Lower leg skin (tissue), 4 donors: ENCODE data around the gene FRAS1. TPM values are rescaled to one million over a fixed set of nuclear protein-coding genes. Genes with fewer than 3 reads are reported as not detected.
"Not testable (repeated sequence)": the region's sequence is repeated elsewhere in the genome, so short reads cannot be mapped to it uniquely, and the experiment has no call there.

Experiments used
- DNase-seq, 2 donors: peaks; one replicate each; pipeline ENCODE4 v3.0.0-alpha.2; 2019; ENCODE audit warnings: low spot score in 2 of 2
- H3K4me3 ChIP-seq: fragments of 200-600 bp; sonication (generic); 2 replicates; pipeline ENCODE4 v1.5.1; 2017; ENCODE audit warnings: mild to moderate bottlenecking, low read depth; ENCODE audit not compliant: poor library complexity, severe bottlenecking
- POLR2A ChIP-seq, 2 donors: fragments of 450-650 bp; IDR thresholded peaks; one replicate each; pipeline ENCODE4 v1.6.1; 2016 to 2017; ENCODE audit warnings: antibody characterized with exemption in 2 of 2, mild to moderate bottlenecking in 1 of 2, moderate library complexity in 1 of 2
- WGBS, 2 donors: methylation state at CpG; one replicate each; pipeline ENCODE4 v1.1.5; 2018; 5-methylcytosine and 5-hydroxymethylcytosine counted together
- intact Hi-C: fragments of 100-400 bp; cut with DNase I; formaldehyde crosslinking; loops from one replicate; pipeline ENCODE4 v1.15.0; 2023; ENCODE audit warnings: low total_unique reads
- total RNA-seq, 4 donors: library from RNA; depleted of rRNA; stranded (reverse); fragments of >200 nt; gene quantifications; one replicate each; pipeline ENCODE4 v1.1.0, GENCODE V29; 2016
- TF ChIP-seq, protein P1 (sequence below), 3 donors: fragments of 450-650 bp; IDR thresholded peaks; one replicate each; pipeline ENCODE4 v1.5.1; 2016; ENCODE audit warnings: antibody characterized with exemption in 3 of 3, mild to moderate bottlenecking in 3 of 3, moderate library complexity in 2 of 3

The FRAS1 gene
- total RNA-seq, 4 donors from 2014 or later, result 0.83 to 5.3 (median 3.0) TPM

DNA sequence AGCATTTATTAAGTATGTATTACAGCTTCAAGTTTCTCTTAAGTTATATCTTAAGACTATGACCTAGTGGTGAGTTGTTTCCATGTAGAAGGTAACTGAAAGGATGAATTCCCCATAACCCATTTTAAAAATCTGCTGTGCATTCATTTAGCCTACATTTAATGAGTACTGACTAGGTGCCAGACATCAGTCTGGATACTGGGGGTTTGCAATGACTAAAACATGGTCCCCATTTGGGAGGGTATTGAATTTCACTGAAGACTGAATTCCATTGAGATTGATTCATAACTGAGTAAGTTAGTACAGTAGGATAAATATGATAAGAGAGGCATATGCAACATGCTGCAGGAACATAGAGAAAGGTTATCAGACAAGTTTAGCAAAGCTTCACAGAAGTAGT lies 241.5 kb downstream of the FRAS1 start:
- intact Hi-C loops, result no loop called here
- no peak overlapping the region for H3K4me3 ChIP-seq
- TF ChIP-seq, protein P1, sequence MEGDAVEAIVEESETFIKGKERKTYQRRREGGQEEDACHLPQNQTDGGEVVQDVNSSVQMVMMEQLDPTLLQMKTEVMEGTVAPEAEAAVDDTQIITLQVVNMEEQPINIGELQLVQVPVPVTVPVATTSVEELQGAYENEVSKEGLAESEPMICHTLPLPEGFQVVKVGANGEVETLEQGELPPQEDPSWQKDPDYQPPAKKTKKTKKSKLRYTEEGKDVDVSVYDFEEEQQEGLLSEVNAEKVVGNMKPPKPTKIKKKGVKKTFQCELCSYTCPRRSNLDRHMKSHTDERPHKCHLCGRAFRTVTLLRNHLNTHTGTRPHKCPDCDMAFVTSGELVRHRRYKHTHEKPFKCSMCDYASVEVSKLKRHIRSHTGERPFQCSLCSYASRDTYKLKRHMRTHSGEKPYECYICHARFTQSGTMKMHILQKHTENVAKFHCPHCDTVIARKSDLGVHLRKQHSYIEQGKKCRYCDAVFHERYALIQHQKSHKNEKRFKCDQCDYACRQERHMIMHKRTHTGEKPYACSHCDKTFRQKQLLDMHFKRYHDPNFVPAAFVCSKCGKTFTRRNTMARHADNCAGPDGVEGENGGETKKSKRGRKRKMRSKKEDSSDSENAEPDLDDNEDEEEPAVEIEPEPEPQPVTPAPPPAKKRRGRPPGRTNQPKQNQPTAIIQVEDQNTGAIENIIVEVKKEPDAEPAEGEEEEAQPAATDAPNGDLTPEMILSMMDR (IDR thresholded peaks at IDR 0.05), result no peak
- TF ChIP-seq POLR2A (IDR thresholded peaks at IDR 0.05), result no peak
- no peak for DNase-seq

DNA sequence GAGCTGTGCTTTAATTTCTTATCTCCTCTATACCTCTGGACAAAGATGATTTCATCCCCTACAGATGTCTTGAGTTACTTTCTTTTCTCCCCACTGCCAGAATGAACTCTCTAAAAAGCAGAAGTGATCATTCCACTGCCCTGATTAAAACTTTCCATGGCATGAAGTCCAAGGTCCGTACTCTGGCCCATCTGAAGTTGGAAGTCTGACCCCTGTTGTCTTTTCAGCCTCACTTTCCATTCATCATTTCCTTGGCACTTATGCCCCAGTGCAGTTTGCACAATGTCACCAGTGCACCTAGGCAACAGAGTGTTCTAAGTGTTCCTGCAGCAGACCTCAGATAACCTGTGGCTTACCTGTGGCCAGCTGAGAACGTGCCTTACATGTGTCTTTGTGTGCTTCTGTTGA lies 242.4 kb downstream of the FRAS1 start:
- WGBS, 2 donors, result 48 to 58% methylated on average over 2 of the region's 2 CpGs
- no peak for TF ChIP-seq POLR2A (IDR thresholded peaks at IDR 0.05)
- TF ChIP-seq, protein P1 (IDR thresholded peaks at IDR 0.05), result no peak
- no peak overlapping the region for H3K4me3 ChIP-seq
- intact Hi-C loops, result no loop called here
- no peak for DNase-seq

DNA sequence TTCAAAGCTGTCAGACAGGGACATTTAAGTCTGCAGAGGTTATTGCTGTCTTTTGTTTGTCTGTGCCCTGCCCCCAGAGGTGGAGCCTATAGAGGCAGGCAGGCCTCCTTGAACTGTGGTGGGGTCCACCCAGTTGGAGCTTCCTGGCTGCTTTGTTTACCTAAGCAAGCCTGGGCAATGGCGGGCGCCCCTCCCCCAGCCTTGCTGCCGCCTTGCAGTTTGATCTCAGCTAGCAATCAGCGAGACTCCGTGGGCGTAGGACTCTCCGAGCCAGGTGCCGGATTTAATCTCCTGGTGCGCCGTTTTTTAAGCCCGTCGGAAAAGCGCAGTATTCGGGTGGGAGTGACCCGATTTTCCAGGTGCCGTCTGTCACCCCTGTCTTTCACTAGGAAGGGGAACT lies 250.1 kb downstream of the FRAS1 start:
- intact Hi-C loops, DNase-seq: not testable (repeated sequence)

DNA sequence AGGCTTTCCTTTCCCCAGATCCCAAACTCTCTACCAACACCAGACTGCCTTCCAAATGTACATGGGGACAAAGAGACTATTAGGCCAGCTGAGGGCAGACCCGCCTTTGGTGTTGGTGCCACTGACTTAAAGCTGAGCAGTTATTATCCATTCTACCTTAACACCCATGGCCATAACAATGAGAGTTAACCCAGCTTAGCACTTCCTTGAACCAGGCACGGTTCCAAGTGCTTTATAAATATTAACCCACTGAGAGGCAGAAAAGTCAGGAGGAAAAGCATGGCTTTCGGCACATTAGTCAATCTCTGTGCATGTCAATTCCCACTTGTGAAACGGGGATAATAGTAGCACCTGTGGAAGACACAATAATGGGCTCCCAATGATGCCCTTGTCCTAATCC lies 251.4 kb downstream of the FRAS1 start:
- intact Hi-C loops, result no loop called here
- no peak for DNase-seq
- 83 to 84% methylated on average over 4 of the region's 4 CpGs for WGBS, 2 donors
- TF ChIP-seq POLR2A (IDR thresholded peaks at IDR 0.05), result no peak
- TF ChIP-seq, protein P1 (IDR thresholded peaks at IDR 0.05), result no peak
- no peak overlapping the region for H3K4me3 ChIP-seq

More for the DNA sequence above, 250.1 kb downstream of the FRAS1 start:
- not testable (repeated sequence) for H3K4me3 ChIP-seq
- WGBS, 2 donors, result 81 to 83% methylated on average over 16 of the region's 16 CpGs

DNA sequence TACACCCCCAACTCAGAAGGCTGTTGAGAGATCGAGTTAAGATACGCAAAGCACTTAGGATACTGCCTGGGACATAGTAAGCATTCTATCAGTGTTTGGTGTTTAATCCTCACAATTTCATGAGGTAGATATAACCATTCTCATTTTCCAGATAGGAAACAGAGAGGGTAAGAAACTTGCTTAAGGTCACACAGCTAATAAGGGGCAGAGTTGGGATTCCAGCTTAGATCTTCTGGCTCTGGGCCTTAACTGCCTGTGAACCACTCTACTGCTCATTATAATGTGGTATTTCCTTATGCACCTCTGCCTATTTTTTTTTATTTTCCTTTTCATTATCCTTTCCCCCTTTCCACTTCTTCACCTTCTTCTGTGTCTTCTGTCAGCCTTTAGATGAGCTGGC lies 252.2 kb downstream of the FRAS1 start:
- no peak for DNase-seq
- no peak for TF ChIP-seq POLR2A (IDR thresholded peaks at IDR 0.05)
- TF ChIP-seq, protein P1 (IDR thresholded peaks at IDR 0.05), result no peak
- WGBS, 2 donors, result 95 to 97% methylated on average over 2 of the region's 2 CpGs
- intact Hi-C loops, result no loop called here
- H3K4me3 ChIP-seq, result no peak overlapping the region

DNA sequence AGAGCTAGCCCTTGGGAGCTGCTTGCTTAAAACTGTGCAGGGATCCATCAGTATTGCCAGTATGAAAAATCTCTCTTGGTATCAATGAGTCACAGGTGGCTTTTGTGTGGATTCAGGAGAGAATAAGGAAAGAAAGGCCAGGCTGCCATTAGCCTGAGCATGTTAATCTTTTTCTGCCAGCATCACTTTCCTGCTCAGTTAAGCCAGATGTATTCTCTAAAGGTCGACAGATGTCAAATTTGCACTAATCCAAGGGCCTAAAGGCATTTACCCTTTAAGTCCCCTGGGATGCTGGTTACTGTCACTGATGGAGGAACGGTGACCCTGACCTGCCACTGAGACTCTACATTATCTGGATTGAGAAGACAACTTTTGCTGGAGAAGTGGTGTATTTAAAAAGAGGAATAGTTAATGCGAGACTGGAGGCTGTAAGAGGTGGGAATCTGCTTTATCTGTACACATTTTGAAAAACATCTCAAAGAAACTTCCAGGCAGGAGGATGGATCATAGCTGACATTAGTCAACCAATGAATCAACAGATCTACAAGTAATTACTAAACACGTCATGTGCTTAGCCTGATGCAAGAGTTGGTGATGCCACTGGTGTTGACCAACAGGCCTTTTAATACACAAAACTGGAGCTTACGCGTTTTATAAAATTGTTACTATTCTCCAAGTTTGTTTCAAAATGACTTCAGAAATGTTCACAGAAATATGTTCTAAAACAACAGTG lies 253.1 kb downstream of the FRAS1 start:
- intact Hi-C loops, result no loop called here
- DNase-seq, result peak in 1 of 2 donors; percentile 27
- WGBS, 2 donors, result 78 to 82% methylated on average over 6 of the region's 6 CpGs
- TF ChIP-seq POLR2A (IDR thresholded peaks at IDR 0.05), result no peak
- TF ChIP-seq, protein P1 (IDR thresholded peaks at IDR 0.05), result no peak
- H3K4me3 ChIP-seq, result no peak overlapping the region
